AG04449 (cell line): ENCODE data around the gene TIMM10B.

ENCODE experiments used
- CTCF ChIA-PET: fragments of 350-600 bp; formaldehyde crosslinking; extraction: SDS; loops from one replicate; lab custom pipeline; 2021; ENCODE audit warnings: antibody characterized with exemption; lab: Yijun Ruan, JAX
- POLR2A ChIA-PET: fragments of 400-600, 350-600 bp; formaldehyde crosslinking; extraction: SDS; loops from one replicate; lab custom pipeline; 2020; ENCODE audit warnings: antibody characterized with exemption, inconsistent platforms; lab: Yijun Ruan, JAX
- DNase-seq: peaks from one replicate; pipeline ENCODE4 v3.0.0-alpha.2; 2010; ENCODE audit warnings: low read depth, low spot score
- H3K4me3 ChIP-seq: 2 replicates; pipeline ENCODE4 v1.5.1; 2011; ENCODE audit warnings: low read depth, mild to moderate bottlenecking, control low read depth, low read length
- CTCF ChIP-seq: IDR thresholded peaks from one replicate; pipeline ENCODE4 v1.5.1; 2011; ENCODE audit warnings: mild to moderate bottlenecking, moderate library complexity, low read length, control low read depth, inconsistent platforms; ENCODE audit not compliant: insufficient read depth; ENCODE audit errors: missing control alignments

TIMM10B gene

DNA sequence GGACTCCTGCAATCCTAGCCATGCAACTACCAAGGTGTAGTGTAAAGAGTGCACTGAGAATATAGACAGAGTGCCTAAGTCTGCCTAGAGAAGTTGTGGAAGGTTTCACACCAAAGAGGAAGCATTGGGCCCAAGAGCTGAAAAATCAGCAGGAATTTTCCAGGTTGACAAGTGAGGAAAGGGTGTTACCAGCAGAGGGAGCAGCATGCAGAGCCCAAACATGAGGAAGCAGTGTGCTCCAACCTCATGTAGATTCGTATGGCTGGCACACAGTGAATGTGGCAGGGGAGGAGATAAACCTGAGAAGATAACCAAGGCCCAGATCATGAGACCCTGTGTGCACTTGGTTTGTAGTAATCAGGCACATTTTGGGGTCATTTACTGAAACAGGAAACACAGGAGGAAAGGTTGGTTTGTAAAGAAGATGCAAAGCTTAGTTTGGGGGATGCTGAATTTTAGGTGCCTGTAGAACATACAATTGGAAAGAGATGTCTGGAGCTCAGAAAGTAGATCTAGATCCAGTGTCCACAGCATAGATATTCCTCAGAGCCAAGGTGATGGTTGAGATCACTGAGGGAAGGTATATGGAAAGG lies 42.2 kb upstream of the TIMM10B start:
- peak; percentile 80 for TF ChIP-seq CTCF
- no peak for DNase-seq
- H3K4me3 ChIP-seq, result no peak overlapping the region
- POLR2A ChIA-PET, result no interaction called here
- CTCF ChIA-PET, result interaction anchor here (0.6 to 19.9 kb wide), 20 partner anchors 10 to 267 kb away, joined by 3 to 701 read pairs (median 6); partner anchors contain the start of genes APBB1, MRPL17, SMPD1 and TIMM10B

GRCh38 chr11:6440906-6441358 lies 40.4 kb upstream of the TIMM10B start, which contains the start of gene HPX:
HPX (minus strand) TSS chr11:6440987; CDS start chr11:6440963, 24 bp downstream.
- no peak for DNase-seq
- no peak for TF ChIP-seq CTCF
- POLR2A ChIA-PET, result no interaction called here
- CTCF ChIA-PET, result interaction anchor here (0.7 to 19.9 kb wide), 16 partner anchors 9 to 265 kb away, joined by 3 to 701 read pairs (median 3); partner anchors contain the start of genes APBB1 and SMPD1
- no peak within 1 kb of the TSS for H3K4me3 ChIP-seq

GRCh38 chr11:6442441-6442840 lies 38.9 kb upstream of the TIMM10B start:
- no peak overlapping the region for H3K4me3 ChIP-seq
- no peak for DNase-seq
- ChIA-PET POLR2A (no interaction called here), CTCF (interaction anchor here (1.0 to 19.9 kb wide), 12 partner anchors 9 to 263 kb away, joined by 3 to 701 read pairs (median 13); partner anchors contain the start of genes APBB1 and SMPD1)
- no peak for TF ChIP-seq CTCF

GRCh38 chr11:6443269-6444003 lies 37.9 kb upstream of the TIMM10B start:
- ChIA-PET CTCF (interaction anchor here (0.8 to 19.9 kb wide), 32 partner anchors 8 to 312 kb away, joined by 3 to 701 read pairs (median 6); partner anchors contain the start of genes APBB1, SMPD1, TPP1 and TRIM3), POLR2A (interaction anchor here (1.6 kb wide), 1 partner anchor 24 kb away, joined by 4 read pairs; the partner anchor contains the start of gene APBB1)
- DNase-seq, result no peak
- TF ChIP-seq CTCF, result peak; percentile 91
- H3K4me3 ChIP-seq, result no peak overlapping the region

- TF ChIP-seq CTCF, result no peak
- ChIA-PET CTCF (interaction anchor here (1.2 to 19.9 kb wide), 4 partner anchors 8 to 86 kb away, joined by 4 to 701 read pairs (median 98); partner anchors contain the start of genes HPX and SMPD1), POLR2A (no interaction called here)
- no peak for DNase-seq
- no peak overlapping the region for H3K4me3 ChIP-seq
Observed at GRCh38 chr11:6448574-6448973, 32.7 kb upstream of the TIMM10B start.
